GM18861 (cell line): Measurements from ENCODE around the gene FLYWCH2.
"Not testable (repeated sequence)": the region's sequence is repeated elsewhere in the genome, so short reads cannot be mapped to it uniquely, and the experiment has no call there.

Experiments
- ATAC-seq: cut with Tn5 transposase; IDR thresholded peaks from one replicate; pipeline ENCODE4 v1.9.1; 2021; ENCODE audit not compliant: unreplicated experiment

Gene FLYWCH2

GRCh38 chr16:2937170-2937569 lies 54.2 kb downstream of the FLYWCH2 start:
- ATAC-seq, result no peak

GRCh38 chr16:2938206-2938605 lies 55.2 kb downstream of the FLYWCH2 start:
- ATAC-seq, result no peak

DNA sequence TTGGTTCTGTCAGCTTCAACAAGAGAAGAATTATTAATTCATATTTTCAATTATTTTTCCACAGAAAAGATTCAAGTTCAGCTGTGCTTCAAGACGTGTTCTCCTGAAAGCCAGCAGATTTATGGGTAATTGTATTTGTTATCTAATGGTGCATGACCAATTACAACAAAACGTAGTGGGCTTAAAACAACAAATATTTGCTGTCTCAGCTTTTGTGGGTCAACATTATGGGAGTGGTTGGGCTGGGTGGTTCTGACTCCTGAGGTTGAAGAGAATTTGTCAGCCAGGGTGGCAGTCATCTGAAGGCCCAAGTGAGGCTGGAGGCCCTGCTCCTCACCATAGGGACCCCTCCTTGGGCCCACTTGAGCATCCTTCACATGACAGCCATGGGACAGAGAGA lies 57.0 kb downstream of the FLYWCH2 start:
- ATAC-seq, result no peak

DNA sequence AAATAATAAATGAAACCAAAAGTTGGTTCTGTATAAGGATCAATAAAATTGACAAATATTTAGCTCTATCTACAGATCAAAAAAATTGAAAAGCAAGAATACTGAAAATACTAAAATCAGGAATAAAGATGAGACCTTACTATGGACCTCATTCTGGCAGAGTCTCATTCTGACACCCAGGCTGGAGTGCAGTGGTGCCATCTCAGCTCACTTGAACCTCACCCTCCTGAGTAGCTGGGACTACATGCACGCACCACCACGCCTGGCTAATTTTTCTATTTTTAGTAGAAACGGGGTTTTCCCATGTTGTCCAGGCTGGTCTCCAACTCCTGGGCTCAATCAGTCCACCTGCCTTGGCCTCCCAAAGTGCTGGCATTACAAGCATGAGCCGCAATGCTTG lies 59.0 kb downstream of the FLYWCH2 start:
- no peak for ATAC-seq

- ATAC-seq, result not testable (repeated sequence)
These were observed 60.7 kb downstream of the FLYWCH2 start for GRCh38 chr16:2943716-2944115.

- ATAC-seq, result no peak
These were observed 63.6 kb downstream of the FLYWCH2 start for GRCh38 chr16:2946649-2947048.
